ENCODE measurements around the gene RBBP8NL.

RBBP8NL gene

GRCh38 chr20:62420846-62421715, 6.3 kb downstream of the RBBP8NL start:
- DNase-seq (ENCODE audit: low read depth in 2 of 2), result no peak

- no peak for DNase-seq (ENCODE audit: low read depth in 2 of 2)
Measured at GRCh38 chr20:62419759-62420158, 7.6 kb downstream of the RBBP8NL start.

GRCh38 chr20:62418709-62419487, 8.4 kb downstream of the RBBP8NL start:
- no peak for DNase-seq (ENCODE audit: low read depth in 2 of 2)

GRCh38 chr20:62417981-62418708, 9.2 kb downstream of the RBBP8NL start:
- no peak for DNase-seq (ENCODE audit: low read depth in 2 of 2)

GRCh38 chr20:62416651-62417637, 10.4 kb downstream of the RBBP8NL start:
- DNase-seq (ENCODE audit: low read depth in 2 of 2), result no peak

GRCh38 chr20:62415354-62416111, 11.8 kb downstream of the RBBP8NL start:
- no peak for DNase-seq (ENCODE audit: low read depth in 2 of 2)

GRCh38 chr20:62413896-62414481, 13.3 kb downstream of the RBBP8NL start:
- DNase-seq (ENCODE audit: low read depth in 2 of 2), result no peak

- DNase-seq (ENCODE audit: low read depth in 2 of 2), result no peak
Measured at GRCh38 chr20:62413025-62413570, 14.2 kb downstream of the RBBP8NL start.

- DNase-seq (ENCODE audit: low read depth in 2 of 2), result no peak
Measured at GRCh38 chr20:62412194-62413024, 14.9 kb downstream of the RBBP8NL start.

- no peak for DNase-seq (ENCODE audit: low read depth in 2 of 2)
Measured at GRCh38 chr20:62411479-62412193, 15.7 kb downstream of the RBBP8NL start.

GRCh38 chr20:62410746-62411478, 16.4 kb downstream of the RBBP8NL start:
- no peak for DNase-seq (ENCODE audit: low read depth in 2 of 2)

- no peak for DNase-seq (ENCODE audit: low read depth in 2 of 2)
Measured at GRCh38 chr20:62409931-62410745, 17.2 kb downstream of the RBBP8NL start.

- no peak for DNase-seq (ENCODE audit: low read depth in 2 of 2)
Measured at GRCh38 chr20:62409086-62409853, 18.1 kb downstream of the RBBP8NL start.

- no peak for DNase-seq (ENCODE audit: low read depth in 2 of 2)
Measured at GRCh38 chr20:62408640-62409039, 18.7 kb downstream of the RBBP8NL start.

- DNase-seq (ENCODE audit: low read depth in 2 of 2), result no peak
Measured at GRCh38 chr20:62408055-62408454, 19.3 kb downstream of the RBBP8NL start.

All from stimulated activated CD4-positive, alpha-beta T cell treated with anti-CD3 and anti-CD28 coated beads, Interleukin-1b, Interleukin-23, amount 100 ng/mL, for 1 hour (primary cell).